ENCODE results near the gene CTNNA1.
"Not testable (repeated sequence)": the region's sequence is repeated elsewhere in the genome, so short reads cannot be mapped to it uniquely, and the experiment has no call there.

Gene CTNNA1

DNA sequence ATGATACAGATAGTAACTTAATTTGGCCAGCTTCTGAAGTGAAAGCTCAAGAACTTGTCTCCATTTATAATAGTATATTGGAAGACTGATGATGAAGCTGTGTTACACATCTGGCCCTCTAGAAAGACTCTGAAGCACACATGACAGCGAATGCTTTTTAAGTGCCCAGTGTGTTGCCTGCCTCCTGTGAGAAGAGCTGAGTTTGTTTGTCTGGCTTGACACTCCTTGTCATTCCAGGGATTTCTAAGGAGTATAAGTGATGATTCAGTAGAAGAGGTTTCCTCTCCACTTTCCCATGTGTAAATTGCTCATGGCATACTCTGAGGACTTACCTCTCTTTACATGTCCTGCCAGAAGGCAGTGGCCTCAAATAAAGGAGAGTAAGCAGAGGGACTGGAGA, 152.3 kb downstream of the CTNNA1 start:
- no peak for DNase-seq

GRCh38 chr5:138909734-138910133, 156.5 kb downstream of the CTNNA1 start:
- no peak for DNase-seq

- no peak for DNase-seq
Measured at GRCh38 chr5:138910546-138911185, 157.4 kb downstream of the CTNNA1 start.

DNA sequence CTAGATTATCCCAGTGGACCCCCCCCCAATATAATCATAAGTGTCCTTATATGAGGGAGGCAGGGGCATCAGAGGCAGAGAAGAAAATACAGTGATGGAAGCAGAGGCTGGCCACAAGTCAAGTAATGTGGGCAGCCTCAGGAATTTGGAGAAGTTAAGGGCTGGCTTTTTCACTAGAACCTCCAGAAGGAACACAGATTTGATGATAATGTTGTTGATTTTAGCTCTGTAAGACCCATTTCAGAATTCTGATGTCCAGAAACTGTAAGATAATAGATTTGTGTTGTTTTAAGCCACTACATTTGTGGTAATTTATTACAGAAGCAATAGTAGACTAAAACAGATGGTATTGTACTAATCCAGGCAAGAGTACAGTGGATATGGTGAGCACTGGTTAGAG, 158.2 kb downstream of the CTNNA1 start:
- DNase-seq = no peak

DNA sequence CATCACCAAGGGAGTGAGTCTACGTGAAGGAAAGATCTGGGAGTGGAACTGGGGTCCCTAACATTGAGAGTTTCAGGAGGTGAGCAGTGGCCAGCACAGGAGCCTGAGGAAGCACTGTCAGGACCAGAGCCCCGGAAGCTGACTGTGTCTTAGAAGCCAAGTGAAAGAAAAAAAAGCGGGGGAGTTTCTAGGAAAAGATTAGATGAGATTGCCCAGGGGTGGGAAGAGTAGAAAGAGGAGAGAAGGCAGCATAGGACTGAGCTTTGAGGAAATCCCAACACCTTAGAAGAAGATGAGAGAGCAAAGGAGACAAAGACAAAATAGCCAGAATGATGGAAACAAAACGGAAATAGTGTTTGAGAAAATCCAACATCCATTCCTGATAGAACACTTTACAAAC, 158.9 kb downstream of the CTNNA1 start:
- no peak for DNase-seq

GRCh38 chr5:138913773-138914172, 160.5 kb downstream of the CTNNA1 start:
- no peak for DNase-seq

- DNase-seq = no peak
Measured at GRCh38 chr5:138914338-138914737, 161.1 kb downstream of the CTNNA1 start.

DNA sequence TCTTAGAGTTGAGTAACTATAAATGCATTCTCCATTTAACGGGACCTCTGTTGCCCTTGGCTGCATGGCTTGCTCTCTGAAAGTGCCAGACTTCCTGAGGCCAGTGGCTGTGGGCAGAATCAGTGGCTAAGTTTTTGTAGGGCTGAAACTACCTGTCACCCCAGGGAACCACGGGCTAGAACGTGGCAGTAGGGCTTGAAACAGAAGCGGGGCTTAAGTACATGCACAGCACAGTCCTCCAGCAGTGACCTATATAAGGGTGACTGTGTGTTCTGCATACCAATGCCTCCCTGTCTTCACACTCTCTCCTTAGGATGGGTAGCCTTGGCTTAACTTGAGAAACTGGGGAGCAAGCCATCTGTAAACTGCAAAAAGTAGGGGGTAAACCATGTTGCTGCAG, 165.5 kb downstream of the CTNNA1 start:
- DNase-seq = no peak

DNA sequence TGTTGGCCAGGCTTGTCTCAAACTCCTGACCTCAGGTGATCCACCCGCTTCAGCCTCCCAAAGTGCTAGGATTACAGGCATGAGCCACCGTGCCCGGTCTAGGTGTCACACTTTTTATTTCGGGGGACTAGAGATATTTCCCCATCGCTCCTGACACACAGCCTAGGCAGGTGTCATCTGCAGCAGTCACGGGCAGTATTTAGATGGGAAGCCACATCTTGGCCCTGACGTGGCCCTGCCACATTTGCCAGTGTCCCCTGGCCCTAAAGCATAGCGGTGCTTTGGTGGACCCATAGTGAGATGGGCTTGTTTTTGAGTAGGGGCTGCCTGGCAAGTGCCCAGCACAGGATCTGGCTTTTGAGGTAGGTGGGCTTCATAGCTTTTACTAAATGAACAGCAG, 167.0 kb downstream of the CTNNA1 start:
- DNase-seq = no peak

DNA sequence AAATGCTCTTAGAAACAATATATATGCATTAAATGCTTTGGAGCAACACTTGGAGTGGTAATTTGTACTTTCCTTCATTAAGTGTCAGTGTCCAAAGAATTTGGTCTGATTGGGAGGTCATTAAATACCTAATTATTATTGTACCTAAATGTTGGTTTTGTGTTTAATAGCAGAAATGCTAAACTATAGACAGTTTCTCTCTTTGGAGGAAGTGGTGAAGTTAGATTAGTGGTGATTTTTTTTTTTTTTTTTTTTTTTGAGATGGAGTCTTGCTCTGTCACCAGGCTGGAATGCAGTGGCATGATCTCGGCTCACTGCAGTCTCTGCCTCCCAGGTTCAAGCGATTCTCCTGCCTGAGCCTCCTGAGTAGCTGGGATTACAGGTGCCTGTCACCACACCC, 168.1 kb downstream of the CTNNA1 start:
- DNase-seq = not testable (repeated sequence)

DNA sequence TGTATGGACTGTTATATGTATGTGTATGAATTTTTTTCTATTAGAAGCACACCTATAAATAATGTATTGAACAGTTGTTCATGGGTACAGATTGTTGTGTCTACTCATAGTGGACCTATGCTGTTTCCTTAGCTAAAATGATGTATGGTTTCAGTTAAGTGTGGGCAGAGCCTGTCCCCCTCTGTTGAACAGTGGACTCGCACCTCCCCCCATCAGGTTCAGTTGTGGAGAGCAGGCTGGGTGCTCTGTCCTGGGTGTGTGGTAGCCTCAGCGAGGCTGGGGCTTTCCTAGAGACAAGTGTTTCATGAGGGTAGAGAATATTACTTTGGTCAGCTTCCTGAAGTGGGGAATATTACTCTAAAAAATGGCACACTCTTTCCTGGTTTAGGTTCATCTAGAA, 169.3 kb downstream of the CTNNA1 start:
- DNase-seq = no peak

DNA sequence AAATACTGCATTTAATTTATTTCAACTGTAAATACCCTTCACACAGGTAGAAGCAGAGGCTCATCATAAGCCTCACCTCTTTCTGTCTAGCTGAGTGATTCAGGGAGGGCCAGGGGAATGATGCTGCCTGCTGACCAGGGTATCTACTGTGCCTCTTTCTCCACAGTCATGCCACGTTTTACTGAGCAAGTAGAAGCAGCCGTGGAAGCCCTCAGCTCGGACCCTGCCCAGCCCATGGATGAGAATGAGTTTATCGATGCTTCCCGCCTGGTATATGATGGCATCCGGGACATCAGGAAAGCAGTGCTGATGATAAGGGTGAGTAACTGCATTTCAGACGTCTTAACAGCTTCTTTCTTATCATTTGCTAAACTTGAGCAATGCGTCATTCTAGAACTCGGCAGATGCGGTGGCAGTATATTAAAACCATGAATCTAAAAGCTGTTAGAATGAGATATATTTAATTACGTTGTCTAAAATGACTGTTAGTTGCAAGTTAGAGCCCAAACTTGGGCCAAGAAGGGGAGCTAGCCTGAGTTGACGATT, 171.9 kb downstream of the CTNNA1 start:
- no peak for DNase-seq

DNA sequence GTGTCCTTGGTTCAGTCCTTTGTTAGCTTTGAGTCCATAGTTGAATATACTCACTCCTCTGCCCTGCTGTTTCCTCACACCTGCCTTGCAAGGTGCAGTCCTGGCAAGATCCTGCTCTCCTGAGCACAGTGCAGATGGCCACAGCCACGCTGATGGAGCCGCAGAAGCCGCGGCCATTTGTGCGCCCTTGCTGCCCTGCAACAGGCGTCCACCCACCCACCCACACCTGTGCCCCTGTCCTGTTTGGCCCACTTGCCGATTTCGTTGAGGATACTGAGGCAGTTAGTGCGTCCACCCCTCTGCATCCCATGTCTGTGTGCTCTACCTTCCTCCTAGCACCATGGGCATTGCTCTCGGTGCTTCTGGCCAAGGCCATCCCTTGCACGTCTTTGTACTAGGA, 173.0 kb downstream of the CTNNA1 start:
- no peak for DNase-seq

DNA sequence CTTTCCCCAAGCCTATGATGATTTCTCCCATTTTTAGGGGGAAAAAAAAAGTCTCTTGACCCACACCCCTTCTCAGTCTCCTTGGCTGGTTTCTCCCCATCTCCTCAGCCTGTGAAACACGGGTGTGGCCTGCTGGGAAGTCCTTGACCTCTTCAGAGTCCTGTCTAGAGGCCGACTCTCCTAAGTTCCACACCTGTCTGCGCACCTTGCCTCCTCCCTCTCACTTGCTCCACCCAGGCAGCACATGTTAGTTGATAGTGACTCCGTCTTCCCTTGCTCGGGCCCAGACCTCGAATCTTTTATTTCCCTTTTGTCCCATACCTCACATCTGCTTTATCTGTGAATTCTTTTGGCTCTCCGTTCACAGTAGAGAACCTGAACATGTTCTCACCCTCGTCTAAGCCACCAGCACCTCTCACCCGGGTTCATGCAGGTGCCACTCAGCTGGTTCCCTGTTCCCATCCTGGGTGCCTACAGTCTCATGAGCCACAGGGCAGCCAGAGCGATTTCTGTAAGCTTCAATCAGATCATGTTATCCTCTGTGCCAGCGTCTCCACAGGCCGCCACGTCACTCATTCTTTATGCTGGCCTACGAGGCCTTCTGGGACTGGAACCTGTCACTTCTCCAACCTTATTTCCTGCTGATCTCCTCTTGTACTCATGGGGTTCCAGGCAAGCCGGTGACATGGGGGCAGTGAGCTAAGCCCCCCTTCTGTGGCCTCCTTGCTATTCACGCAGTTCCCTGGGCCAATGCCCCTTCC, 173.6 kb downstream of the CTNNA1 start:
- no peak for DNase-seq

- no peak for DNase-seq
Measured at GRCh38 chr5:138927544-138927943, 174.3 kb downstream of the CTNNA1 start.

DNA sequence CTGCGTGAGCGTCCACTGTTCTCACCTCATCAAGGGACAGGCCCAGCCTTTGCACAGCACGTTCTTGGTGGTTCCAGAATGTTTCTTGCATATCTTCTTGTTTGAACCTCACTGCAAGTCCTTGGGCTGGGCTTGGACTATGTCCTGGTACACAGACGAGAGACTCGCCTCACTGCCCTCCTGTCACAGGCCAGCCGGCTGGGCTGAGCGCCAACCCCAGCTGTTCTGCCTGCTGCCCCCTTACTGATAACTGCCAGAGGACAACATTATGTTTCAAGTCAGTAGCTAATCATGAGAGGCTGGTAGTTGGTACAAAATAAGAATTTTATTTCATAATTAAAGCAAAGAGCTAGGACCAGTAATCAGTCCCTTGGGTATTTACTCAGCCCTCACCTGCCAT, 174.8 kb downstream of the CTNNA1 start:
- no peak for DNase-seq

DNA sequence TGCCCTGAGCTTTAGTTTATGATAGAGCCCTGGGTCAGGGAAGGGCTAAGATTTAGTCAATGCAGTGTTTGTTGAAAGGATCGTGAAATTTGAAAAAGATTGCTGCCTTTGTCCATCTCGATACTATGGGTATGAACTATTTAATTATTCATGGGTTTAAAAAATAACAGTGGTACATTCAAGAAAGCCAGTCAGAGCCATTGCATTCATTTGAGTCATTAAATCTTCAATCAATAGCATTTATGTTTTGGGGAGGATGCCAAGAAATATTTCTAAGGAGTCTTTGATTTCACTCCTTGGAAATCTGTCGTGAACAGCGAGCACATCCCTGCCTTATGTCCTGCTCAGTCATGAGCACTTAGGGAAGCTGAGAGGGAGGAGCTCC, 176.3 kb downstream of the CTNNA1 start:
- DNase-seq = no peak

DNA sequence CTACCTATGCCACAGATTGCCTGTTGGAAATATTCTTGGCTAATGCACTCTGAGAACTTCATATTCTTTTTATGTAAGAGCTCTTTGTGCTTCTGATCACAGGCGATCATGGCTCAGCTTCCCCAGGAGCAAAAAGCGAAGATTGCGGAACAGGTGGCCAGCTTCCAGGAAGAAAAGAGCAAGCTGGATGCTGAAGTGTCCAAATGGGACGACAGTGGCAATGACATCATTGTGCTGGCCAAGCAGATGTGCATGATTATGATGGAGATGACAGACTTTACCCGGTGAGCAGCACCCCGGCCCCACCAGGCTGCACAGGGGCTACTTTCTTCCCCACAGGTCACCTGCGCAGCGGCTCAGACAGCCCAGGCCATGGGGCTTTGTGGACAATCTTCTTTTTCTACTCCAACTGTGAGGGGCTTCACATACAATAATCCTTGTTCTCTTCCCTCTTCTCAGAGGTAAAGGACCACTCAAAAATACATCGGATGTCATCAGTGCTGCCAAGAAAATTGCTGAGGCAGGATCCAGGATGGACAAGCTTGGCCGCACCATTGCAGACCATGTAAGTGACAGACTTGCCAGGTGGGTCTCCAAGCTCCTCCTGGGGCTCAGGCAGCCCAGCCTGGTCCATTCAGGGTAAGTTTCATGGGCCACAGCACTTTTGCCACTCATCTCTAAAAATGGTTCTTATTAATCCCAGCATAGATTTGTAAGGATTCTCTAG, 177.3 kb downstream of the CTNNA1 start:
- no peak for DNase-seq

DNA sequence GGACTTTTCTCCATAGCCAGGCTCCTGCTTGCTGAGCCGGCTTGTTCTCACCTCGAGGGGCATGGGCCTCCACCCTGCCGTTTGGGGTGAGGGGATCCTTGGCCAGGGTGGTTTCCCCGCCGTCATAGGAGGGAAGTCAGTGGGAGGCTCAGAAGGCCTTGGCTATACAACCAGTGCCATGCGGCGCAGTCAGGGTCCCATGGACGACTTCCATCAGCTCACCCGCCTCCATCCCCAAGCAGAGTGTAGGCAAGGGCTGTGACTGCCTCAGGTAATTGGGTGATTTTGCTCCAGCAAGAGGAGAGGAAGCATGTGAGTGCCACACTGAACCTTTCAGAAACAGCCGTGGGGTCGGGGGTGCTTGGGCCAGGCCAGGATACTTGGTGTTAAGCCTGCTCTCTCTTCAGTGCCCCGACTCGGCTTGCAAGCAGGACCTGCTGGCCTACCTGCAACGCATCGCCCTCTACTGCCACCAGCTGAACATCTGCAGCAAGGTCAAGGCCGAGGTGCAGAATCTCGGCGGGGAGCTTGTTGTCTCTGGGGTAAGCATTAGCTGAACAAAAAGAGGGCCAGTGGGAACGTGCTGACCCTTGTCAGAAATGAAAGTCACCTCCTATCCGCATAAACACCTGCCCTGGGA, 179.1 kb downstream of the CTNNA1 start:
- no peak for DNase-seq

DNA sequence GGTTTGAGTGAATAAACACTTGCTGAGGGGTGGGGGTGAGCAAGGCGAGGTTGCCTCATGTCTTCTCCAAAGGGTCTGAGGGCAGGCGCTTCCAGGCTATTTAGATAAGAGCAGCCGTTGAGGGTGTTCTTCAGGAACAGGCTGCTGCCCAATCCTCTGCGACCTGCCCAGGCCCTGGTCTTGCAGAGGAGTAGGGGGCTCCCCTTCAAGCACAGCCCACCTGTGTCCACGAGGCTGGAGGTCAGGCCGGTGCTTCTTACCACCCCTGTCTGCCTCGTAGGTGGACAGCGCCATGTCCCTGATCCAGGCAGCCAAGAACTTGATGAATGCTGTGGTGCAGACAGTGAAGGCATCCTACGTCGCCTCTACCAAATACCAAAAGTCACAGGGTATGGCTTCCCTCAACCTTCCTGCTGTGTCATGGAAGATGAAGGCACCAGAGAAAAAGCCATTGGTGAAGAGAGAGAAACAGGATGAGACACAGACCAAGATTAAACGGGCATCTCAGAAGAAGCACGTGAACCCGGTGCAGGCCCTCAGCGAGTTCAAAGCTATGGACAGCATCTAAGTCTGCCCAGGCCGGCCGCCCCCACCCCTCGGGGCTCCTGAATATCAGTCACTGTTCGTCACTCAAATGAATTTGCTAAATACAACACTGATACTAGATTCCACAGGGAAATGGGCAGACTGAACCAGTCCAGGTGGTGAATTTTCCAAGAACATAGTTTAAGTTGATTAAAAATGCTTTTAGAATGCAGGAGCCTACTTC, 180.5 kb downstream of the CTNNA1 start:
- DNase-seq = no peak

- DNase-seq = no peak
Measured at GRCh38 chr5:138934971-138935370, 181.7 kb downstream of the CTNNA1 start.

- DNase-seq = no peak
Measured at GRCh38 chr5:138935466-138935865, 182.2 kb downstream of the CTNNA1 start.

All from NCI-H1694 treated with DMSO at 0.1 percent for 48 hours (cell line).